HepG2 (cell line): ENCODE measurements around the gene TSKU. TPM values are rescaled to one million over a fixed set of nuclear protein-coding genes. Genes with fewer than 3 reads are reported as not detected.

Experiments used
- FOXK1 ChIP-seq: sonication (generic); formaldehyde crosslinking; IDR thresholded peaks from 2 replicates; pipeline ENCODE4 v1.4.0; 2020; ENCODE audit warnings: low read depth, missing genetic modification reagents, borderline replicate concordance
- MTF2 ChIP-seq: sonication (generic); formaldehyde crosslinking; IDR thresholded peaks from 2 replicates; pipeline ENCODE4 v1.5.0; 2020; ENCODE audit warnings: missing genetic modification reagents, borderline replicate concordance
- ZFY ChIP-seq: sonication (generic); formaldehyde crosslinking; IDR thresholded peaks from 2 replicates; pipeline ENCODE4 v1.4.0; 2020; ENCODE audit warnings: missing genetic modification reagents
- polyA plus RNA-seq, 8 experiments: library from polyadenylated mRNA; depleted of rRNA in 3 of 8; stranded (reverse) in 7 of 8; unstranded in 1 of 8; fragments of >200 nt; fragmentation: Illumina TruSeq in 4 of 8; extraction: Trizol in 4 of 8; gene quantifications; 2 replicates each; pipeline versions ENCODE4 v1.2.1 to v1.2.3, GENCODE V29; 2011 to 2016; ENCODE audit warnings: low read depth in 4 of 8, missing spikeins in 1 of 8, mixed read lengths in 1 of 8; ENCODE audit not compliant: insufficient read depth in 1 of 8
- total RNA-seq, 5 experiments: library from RNA; depleted of rRNA; stranded (reverse); fragments of >200 nt; fragmentation: Illumina TruSeq; extraction: Trizol; gene quantifications; 2 replicates each; pipeline ENCODE4 v1.2.3, GENCODE V29; 2016; ENCODE audit warnings: low read depth in 1 of 5
- TF ChIP-seq, protein P1 (sequence below): sonication (generic); formaldehyde crosslinking; IDR thresholded peaks from 2 replicates; pipeline ENCODE4 v1.5.1; 2020; ENCODE audit warnings: mild to moderate bottlenecking, missing genetic modification reagents, moderate library complexity
- TF ChIP-seq, protein P2 (sequence below): sonication (generic); formaldehyde crosslinking; IDR thresholded peaks from 2 replicates; pipeline ENCODE4 v1.4.0; 2020; ENCODE audit warnings: missing genetic modification reagents

Gene TSKU
- total and polyA plus RNA-seq, 2 of the 13 experiments (the other 11 are each of a cell fraction or from before 2014, with no cell fraction given) = 20.3 to 21.4 TPM

DNA sequence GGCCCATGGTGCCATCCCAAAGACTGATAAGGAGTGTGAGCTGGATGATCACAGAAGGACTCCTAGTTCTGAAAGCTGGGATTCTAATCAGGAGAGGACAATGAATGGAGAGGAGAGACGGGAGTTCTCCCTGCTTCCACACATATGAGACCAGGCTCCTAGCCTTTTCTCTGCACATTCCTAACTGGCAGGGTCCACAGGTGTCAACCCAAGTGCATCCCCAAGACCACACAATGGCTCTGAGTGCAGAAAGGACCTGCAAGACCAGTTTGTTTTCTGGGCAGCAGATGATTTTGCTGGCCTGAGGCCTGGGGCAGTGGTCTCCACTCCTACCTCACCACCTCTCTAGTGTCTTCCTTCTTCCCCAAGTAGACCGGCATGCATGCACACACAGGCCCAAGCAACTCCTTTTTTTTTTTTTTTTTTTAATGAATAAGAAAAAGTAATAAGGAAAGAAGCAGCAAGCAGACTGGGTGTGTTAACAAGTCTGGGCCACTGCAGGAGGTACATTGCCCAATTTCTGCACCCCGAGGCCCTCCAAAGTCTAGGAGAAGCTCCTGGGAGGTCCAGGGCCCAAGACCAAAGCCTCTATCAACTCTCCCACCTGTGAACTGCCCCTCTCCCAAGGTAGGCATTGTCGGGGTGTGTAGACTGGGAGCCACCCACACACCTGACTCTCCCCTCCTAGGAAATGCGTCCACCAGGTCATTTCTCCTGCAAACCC is 1.2 kb upstream of the TSKU start (continued):
- TF ChIP-seq, protein P1, sequence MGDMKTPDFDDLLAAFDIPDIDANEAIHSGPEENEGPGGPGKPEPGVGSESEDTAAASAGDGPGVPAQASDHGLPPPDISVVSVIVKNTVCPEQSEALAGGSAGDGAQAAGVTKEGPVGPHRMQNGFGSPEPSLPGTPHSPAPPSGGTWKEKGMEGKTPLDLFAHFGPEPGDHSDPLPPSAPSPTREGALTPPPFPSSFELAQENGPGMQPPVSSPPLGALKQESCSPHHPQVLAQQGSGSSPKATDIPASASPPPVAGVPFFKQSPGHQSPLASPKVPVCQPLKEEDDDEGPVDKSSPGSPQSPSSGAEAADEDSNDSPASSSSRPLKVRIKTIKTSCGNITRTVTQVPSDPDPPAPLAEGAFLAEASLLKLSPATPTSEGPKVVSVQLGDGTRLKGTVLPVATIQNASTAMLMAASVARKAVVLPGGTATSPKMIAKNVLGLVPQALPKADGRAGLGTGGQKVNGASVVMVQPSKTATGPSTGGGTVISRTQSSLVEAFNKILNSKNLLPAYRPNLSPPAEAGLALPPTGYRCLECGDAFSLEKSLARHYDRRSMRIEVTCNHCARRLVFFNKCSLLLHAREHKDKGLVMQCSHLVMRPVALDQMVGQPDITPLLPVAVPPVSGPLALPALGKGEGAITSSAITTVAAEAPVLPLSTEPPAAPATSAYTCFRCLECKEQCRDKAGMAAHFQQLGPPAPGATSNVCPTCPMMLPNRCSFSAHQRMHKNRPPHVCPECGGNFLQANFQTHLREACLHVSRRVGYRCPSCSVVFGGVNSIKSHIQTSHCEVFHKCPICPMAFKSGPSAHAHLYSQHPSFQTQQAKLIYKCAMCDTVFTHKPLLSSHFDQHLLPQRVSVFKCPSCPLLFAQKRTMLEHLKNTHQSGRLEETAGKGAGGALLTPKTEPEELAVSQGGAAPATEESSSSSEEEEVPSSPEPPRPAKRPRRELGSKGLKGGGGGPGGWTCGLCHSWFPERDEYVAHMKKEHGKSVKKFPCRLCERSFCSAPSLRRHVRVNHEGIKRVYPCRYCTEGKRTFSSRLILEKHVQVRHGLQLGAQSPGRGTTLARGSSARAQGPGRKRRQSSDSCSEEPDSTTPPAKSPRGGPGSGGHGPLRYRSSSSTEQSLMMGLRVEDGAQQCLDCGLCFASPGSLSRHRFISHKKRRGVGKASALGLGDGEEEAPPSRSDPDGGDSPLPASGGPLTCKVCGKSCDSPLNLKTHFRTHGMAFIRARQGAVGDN (CRISPR knock-in tag) = no peak
- TF ChIP-seq, protein P2, sequence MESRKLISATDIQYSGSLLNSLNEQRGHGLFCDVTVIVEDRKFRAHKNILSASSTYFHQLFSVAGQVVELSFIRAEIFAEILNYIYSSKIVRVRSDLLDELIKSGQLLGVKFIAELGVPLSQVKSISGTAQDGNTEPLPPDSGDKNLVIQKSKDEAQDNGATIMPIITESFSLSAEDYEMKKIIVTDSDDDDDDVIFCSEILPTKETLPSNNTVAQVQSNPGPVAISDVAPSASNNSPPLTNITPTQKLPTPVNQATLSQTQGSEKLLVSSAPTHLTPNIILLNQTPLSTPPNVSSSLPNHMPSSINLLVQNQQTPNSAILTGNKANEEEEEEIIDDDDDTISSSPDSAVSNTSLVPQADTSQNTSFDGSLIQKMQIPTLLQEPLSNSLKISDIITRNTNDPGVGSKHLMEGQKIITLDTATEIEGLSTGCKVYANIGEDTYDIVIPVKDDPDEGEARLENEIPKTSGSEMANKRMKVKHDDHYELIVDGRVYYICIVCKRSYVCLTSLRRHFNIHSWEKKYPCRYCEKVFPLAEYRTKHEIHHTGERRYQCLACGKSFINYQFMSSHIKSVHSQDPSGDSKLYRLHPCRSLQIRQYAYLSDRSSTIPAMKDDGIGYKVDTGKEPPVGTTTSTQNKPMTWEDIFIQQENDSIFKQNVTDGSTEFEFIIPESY (CRISPR knock-in tag) = 0 out of 2 replicates have a peak, but pooled peaks have one; percentile 1
- TF ChIP-seq ZFY (CRISPR knock-in tag) (0 out of 2 replicates have a peak, but pooled peaks have one; percentile 7), FOXK1 (no peak), MTF2 (CRISPR knock-in tag) (no peak)
- TF ChIP-seq, all 625 proteins: peak for 9
